SW 1271 (cell line): ENCODE measurements around the gene SLC2A4RG.
A peak's percentile ranks its signal among the peaks of the same experiment; 100 is the strongest.

Source experiments
- DNase-seq, 2 experiments: peaks; one replicate each; lab custom pipeline; 2025; lab: John Stamatoyannopoulos, UW

SLC2A4RG gene

GRCh38 chr20:63739130-63740069 lies at the start of gene SLC2A4RG:
Gene SLC2A4RG, plus strand, starts transcription at chr20:63739776. Its CDS starts 137 bp downstream, at chr20:63739913.
- DNase-seq = peak; percentile 51 to 60

GRCh38 chr20:63690003-63690897 lies 49.3 kb upstream of the SLC2A4RG start:
- DNase-seq = no peak

GRCh38 chr20:63690898-63691710 lies 48.5 kb upstream of the SLC2A4RG start:
- DNase-seq = no peak

- no peak for DNase-seq
Observed at GRCh38 chr20:63691711-63692435, 47.7 kb upstream of the SLC2A4RG start.

- DNase-seq = peak in 1 of 2 experiments; percentile 59
Observed at GRCh38 chr20:63692436-63693082, 47.0 kb upstream of the SLC2A4RG start.

- DNase-seq = no peak
Observed at GRCh38 chr20:63693083-63693732, 46.4 kb upstream of the SLC2A4RG start.

GRCh38 chr20:63693733-63694583 lies 45.6 kb upstream of the SLC2A4RG start:
- no peak for DNase-seq

- no peak for DNase-seq
Observed at GRCh38 chr20:63694584-63695423, 44.8 kb upstream of the SLC2A4RG start.

- DNase-seq = no peak
Observed at GRCh38 chr20:63695424-63696305, 43.9 kb upstream of the SLC2A4RG start.

GRCh38 chr20:63696306-63696627 lies 43.3 kb upstream of the SLC2A4RG start:
- DNase-seq = peak in 1 of 2 experiments; percentile 45

- peak in 1 of 2 experiments; percentile 74 for DNase-seq
Observed at GRCh38 chr20:63696628-63697356, 42.8 kb upstream of the SLC2A4RG start, which contains the start of gene TNFRSF6B. Gene TNFRSF6B, plus strand, starts transcription at chr20:63696652. Its CDS starts 116 bp downstream, at chr20:63696768.

GRCh38 chr20:63697357-63697867 lies 42.2 kb upstream of the SLC2A4RG start:
- peak; percentile 23 to 57 for DNase-seq

- DNase-seq = no peak
Observed at GRCh38 chr20:63697868-63698545, 41.6 kb upstream of the SLC2A4RG start.

- peak; percentile 79 to 85 for DNase-seq
Observed at GRCh38 chr20:63698739-63699465, 40.7 kb upstream of the SLC2A4RG start.
